K562 (cell line): ENCODE results near the gene PCDH18. TPM values are rescaled to one million over a fixed set of nuclear protein-coding genes. Genes with fewer than 3 reads are reported as not detected.

Source experiments
- ATAC-seq: fragments of 200-7000 bp; cut with Tn5 transposase; 3 replicates; pipeline ENCODE4 v1.9.1; 2020; ENCODE audit warnings: moderate library complexity
- BruUV-seq: library from RNA; stranded (reverse); fragments of 400-500 nt; replicated peaks from 2 replicates; lab custom pipeline; 2021; lab: Mats Ljungman, UMichigan
- CTCF ChIA-PET: fragments of 300-600 bp; formaldehyde crosslinking; extraction: SDS; loops from one replicate; lab custom pipeline; 2021; ENCODE audit warnings: low intra/inter-chr PET ratio; lab: Yijun Ruan, JAX
- POLR2A ChIA-PET: fragments of 300-600, 350-650 bp; sonication (Branson Sonifier 250); formaldehyde crosslinking; extraction: SDS; loops from one replicate; lab custom pipeline; 2021; ENCODE audit warnings: antibody characterized with exemption, inconsistent platforms; lab: Yijun Ruan, JAX
- DNase-seq, 4 experiments: peaks; one replicate each; pipeline versions ENCODE4 v3.0.0 to v3.0.0-alpha.2; 2011 to 2018; ENCODE audit warnings: low spot score in 3 of 4, mixed read lengths in 3 of 4; ENCODE audit errors: extremely low read depth in 1 of 4
- FAIRE-seq: peaks from 2 replicates; lab custom pipeline; 2011; peaks lifted over from hg19 to GRCh38; lab: Jason Lieb, UNC
- H2AFZ ChIP-seq: 2 replicates; pipeline ENCODE4 v1.6.0; 2011; ENCODE audit warnings: low read depth, low read length, control low read depth, inconsistent platforms
- H3K27ac ChIP-seq: fragments of 200-600 bp; 3 replicates; pipeline ENCODE4 v1.8.0; 2011; ENCODE audit warnings: low read depth, mild to moderate bottlenecking, control low read depth, inconsistent platforms, low read length, moderate library complexity, mixed read lengths; ENCODE audit errors: extremely low read depth
- H3K27me3 ChIP-seq, 2 experiments: fragments of 300-600 bp in 1 of 2; 2 replicates in 1 of 2; 3 replicates in 1 of 2; pipeline versions ENCODE4 v1.6.0 to v1.8.0; 2011; ENCODE audit warnings: inconsistent platforms in 2 of 2, low read length in 2 of 2, mild to moderate bottlenecking in 1 of 2, mixed read lengths in 1 of 2, moderate library complexity in 1 of 2; ENCODE audit not compliant: control insufficient read depth in 2 of 2, insufficient read depth in 2 of 2
- H3K36me3 ChIP-seq: fragments of 300-600 bp; 3 replicates; pipeline ENCODE4 v1.8.0; 2011; ENCODE audit warnings: mild to moderate bottlenecking, low read length, inconsistent platforms; ENCODE audit not compliant: control insufficient read depth, insufficient read depth
- H3K4me1 ChIP-seq, 2 experiments: fragments of 200-600 bp in 1 of 2; replicated peaks in 1 of 2; 2 replicates in 1 of 2; 3 replicates in 1 of 2; pipeline versions ENCODE4 v1.5.1 to v1.8.0; 2011; ENCODE audit warnings: inconsistent platforms in 2 of 2, low read length in 2 of 2, mild to moderate bottlenecking in 1 of 2, mixed read lengths in 1 of 2, moderate library complexity in 1 of 2; ENCODE audit not compliant: control insufficient read depth in 2 of 2, insufficient read depth in 2 of 2
- H3K4me2 ChIP-seq: 2 replicates; pipeline ENCODE4 v1.6.1; 2011; ENCODE audit warnings: low read length, control low read depth, inconsistent platforms, mixed read lengths; ENCODE audit not compliant: insufficient read depth
- H3K4me3 ChIP-seq: fragments of 200-600 bp; sonication (generic), shearing (Covaris generic); 2 replicates; pipeline ENCODE4 v1.5.1; 2016; ENCODE audit warnings: control low read depth, inconsistent platforms
- H3K79me2 ChIP-seq: fragments of 200-600 bp; 3 replicates; pipeline ENCODE4 v1.8.0; 2011; ENCODE audit warnings: low read length, inconsistent platforms; ENCODE audit not compliant: control insufficient read depth, insufficient read depth
- H3K9ac ChIP-seq, 2 experiments: 2 replicates each; pipeline versions ENCODE4 v1.6.0 to v1.6.1; 2011; ENCODE audit warnings: low read depth in 2 of 2, low read length in 2 of 2, control low read depth in 1 of 2, inconsistent platforms in 1 of 2, mild to moderate bottlenecking in 1 of 2, mixed read lengths in 1 of 2; ENCODE audit not compliant: insufficient read depth in 1 of 2
- H3K9me1 ChIP-seq: one replicate; pipeline ENCODE4 v1.6.0; 2011; ENCODE audit warnings: inconsistent platforms, mild to moderate bottlenecking, low read length, moderate library complexity; ENCODE audit not compliant: control insufficient read depth, insufficient read depth
- H3K9me3 ChIP-seq: replicated peaks from 2 replicates; pipeline ENCODE4 v1.5.1; 2011; ENCODE audit warnings: low read depth, low read length, inconsistent platforms; ENCODE audit not compliant: control insufficient read depth, insufficient read depth
- H4K20me1 ChIP-seq: replicated peaks from 2 replicates; pipeline ENCODE4 v1.6.1; 2011; ENCODE audit warnings: low read length, inconsistent platforms, mixed read lengths; ENCODE audit not compliant: control insufficient read depth, insufficient read depth
- BMI1 ChIP-seq: fragments of 150-350 bp; IDR thresholded peaks from 2 replicates; pipeline ENCODE4 v1.6.1; 2014; ENCODE audit warnings: low read length
- CBX1 ChIP-seq: sonication (generic); IDR thresholded peaks from 2 replicates; pipeline ENCODE4 v1.6.1; 2016; ENCODE audit warnings: antibody characterized with exemption, low read depth, mild to moderate bottlenecking
- EZH2 ChIP-seq: IDR thresholded peaks from 2 replicates; pipeline ENCODE4 v1.6.1; 2012; ENCODE audit warnings: low read depth, mild to moderate bottlenecking, inconsistent platforms, low read length, borderline replicate concordance
- IRF1 ChIP-seq: sonication (generic); formaldehyde crosslinking; IDR thresholded peaks from 2 replicates; pipeline ENCODE4 v1.8.0; 2022; ENCODE audit warnings: missing genetic modification reagents, mild to moderate bottlenecking, borderline replicate concordance
- PHB ChIP-seq: fragments of 250-450 bp; sonication (Bioruptor Pico); IDR thresholded peaks from 2 replicates; pipeline ENCODE4 v1.5.0; 2021
- SUPT5H ChIP-seq: fragments of 450-650 bp; IDR thresholded peaks from 2 replicates; pipeline ENCODE4 v1.6.1; 2016
- ZBTB9 ChIP-seq: fragments of 450-650 bp; formaldehyde crosslinking; IDR thresholded peaks from 2 replicates; pipeline ENCODE4 v1.4.0; 2020; ENCODE audit warnings: mild to moderate bottlenecking, moderate library complexity
- WGBS: fragments of 100-300 bp; shearing (Covaris generic); methylation state at CpG from one replicate; pipeline ENCODE4 v1.1.6; 2016; ENCODE audit warnings: low coverage, mixed read lengths; ENCODE audit not compliant: insufficient coverage; ENCODE audit errors: missing lambda C conversion rate; 5-methylcytosine and 5-hydroxymethylcytosine counted together
- in situ Hi-C: fragments of 300-500 bp; cut with MboI; formaldehyde crosslinking; loops from 4 replicates; pipeline ENCODE4 v1.15.0; 2018; ENCODE audit warnings: inconsistent platforms, mixed read lengths
- intact Hi-C: fragments of 100-400 bp; cut with micrococcal nuclease; formaldehyde crosslinking; loops from 2 replicates; pipeline ENCODE4 v1.14.2; 2022
- polyA plus RNA-seq, 8 experiments: library from polyadenylated mRNA; depleted of rRNA in 4 of 8; stranded (reverse) in 5 of 8; unstranded in 3 of 8; fragments of >200 nt; fragmentation: Nextera tagmentation in 2 of 8; fragmentation: Illumina TruSeq in 1 of 8; extraction: Ambion mirVana in 2 of 8; extraction: Trizol in 1 of 8; gene quantifications; 2 replicates each; pipeline versions ENCODE4 v1.2.1 to v1.2.3, GENCODE V29; 2011 to 2014; ENCODE audit warnings: inconsistent platforms in 1 of 8, missing spikeins in 1 of 8
- total RNA-seq, 7 experiments: library from RNA; depleted of rRNA in 6 of 7; stranded (reverse); fragments of >200 nt in 6 of 7; fragmentation: Illumina TruSeq in 2 of 7; extraction: Trizol in 2 of 7; gene quantifications; 2 replicates each; pipeline versions ENCODE4 v1.2.1 to v1.2.3, GENCODE V29; 2011 to 2021; ENCODE audit warnings: low replicate concordance in 1 of 7
- TF ChIP-seq, protein P1 (sequence below): fragments of 450-650 bp; formaldehyde crosslinking; IDR thresholded peaks from 2 replicates; pipeline ENCODE4 v1.4.0; 2020; ENCODE audit warnings: mild to moderate bottlenecking, moderate library complexity
- TF ChIP-seq, protein P2 (sequence below): fragments of 450-650 bp; IDR thresholded peaks from 2 replicates; pipeline ENCODE4 v1.6.1; 2017; ENCODE audit warnings: antibody characterized with exemption, mild to moderate bottlenecking

The PCDH18 gene
- total and polyA plus RNA-seq, 9 of the 15 experiments (the other 6 are each of a cell fraction or from before 2014, with no cell fraction given): 0.04 to 0.09 TPM; not detected in 7

- in situ Hi-C loops (no loop called here), intact Hi-C loops (no loop called here)
- Histone ChIP-seq H3K27me3 (no peaks in the 10 kb centered on the region), H3K9me1 (no peaks in the 10 kb centered on the region), H3K4me2 (no peak overlapping the region), H3K4me1 (no peaks in the 10 kb centered on the region), H2AFZ (no peak overlapping the region), H4K20me1 (no peaks in the 10 kb centered on the region), H3K79me2 (no peaks in the 10 kb centered on the region), H3K9me3 (no peaks in the 10 kb centered on the region; the same call in 1 of the 2 replicates), H3K4me3 (no peak overlapping the region), H3K27ac (no peak overlapping the region), H3K36me3 (no peaks in the 10 kb centered on the region), H3K9ac (no peak overlapping the region)
- no peak for DNase-seq
- ATAC-seq: no peak
- WGBS: 0% methylated on average over 4 of the region's 4 CpGs
- FAIRE-seq: no peak
- POLR2A ChIA-PET: interaction anchor here (0.7 to 0.8 kb wide), 2 partner anchors 10 to 83 kb away, joined by 3 read pairs; no protein-coding TSS in a partner anchor
- CTCF ChIA-PET: no interaction called here
- no TSS peak for BruUV-seq
- TF ChIP-seq, protein P1, sequence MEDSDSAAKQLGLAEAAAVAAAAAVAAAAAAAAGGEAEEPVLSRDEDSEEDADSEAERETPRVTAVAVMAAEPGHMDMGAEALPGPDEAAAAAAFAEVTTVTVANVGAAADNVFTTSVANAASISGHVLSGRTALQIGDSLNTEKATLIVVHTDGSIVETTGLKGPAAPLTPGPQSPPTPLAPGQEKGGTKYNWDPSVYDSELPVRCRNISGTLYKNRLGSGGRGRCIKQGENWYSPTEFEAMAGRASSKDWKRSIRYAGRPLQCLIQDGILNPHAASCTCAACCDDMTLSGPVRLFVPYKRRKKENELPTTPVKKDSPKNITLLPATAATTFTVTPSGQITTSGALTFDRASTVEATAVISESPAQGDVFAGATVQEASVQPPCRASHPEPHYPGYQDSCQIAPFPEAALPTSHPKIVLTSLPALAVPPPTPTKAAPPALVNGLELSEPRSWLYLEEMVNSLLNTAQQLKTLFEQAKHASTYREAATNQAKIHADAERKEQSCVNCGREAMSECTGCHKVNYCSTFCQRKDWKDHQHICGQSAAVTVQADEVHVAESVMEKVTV (CRISPR knock-in tag): no peak
- TF ChIP-seq PHB (no peak), EZH2 (no peak), CBX1 (no peak), SUPT5H (no peak), BMI1 (no peak), IRF1 (CRISPR knock-in tag) (no peak), ZBTB9 (no peak)
- TF ChIP-seq, protein P2, sequence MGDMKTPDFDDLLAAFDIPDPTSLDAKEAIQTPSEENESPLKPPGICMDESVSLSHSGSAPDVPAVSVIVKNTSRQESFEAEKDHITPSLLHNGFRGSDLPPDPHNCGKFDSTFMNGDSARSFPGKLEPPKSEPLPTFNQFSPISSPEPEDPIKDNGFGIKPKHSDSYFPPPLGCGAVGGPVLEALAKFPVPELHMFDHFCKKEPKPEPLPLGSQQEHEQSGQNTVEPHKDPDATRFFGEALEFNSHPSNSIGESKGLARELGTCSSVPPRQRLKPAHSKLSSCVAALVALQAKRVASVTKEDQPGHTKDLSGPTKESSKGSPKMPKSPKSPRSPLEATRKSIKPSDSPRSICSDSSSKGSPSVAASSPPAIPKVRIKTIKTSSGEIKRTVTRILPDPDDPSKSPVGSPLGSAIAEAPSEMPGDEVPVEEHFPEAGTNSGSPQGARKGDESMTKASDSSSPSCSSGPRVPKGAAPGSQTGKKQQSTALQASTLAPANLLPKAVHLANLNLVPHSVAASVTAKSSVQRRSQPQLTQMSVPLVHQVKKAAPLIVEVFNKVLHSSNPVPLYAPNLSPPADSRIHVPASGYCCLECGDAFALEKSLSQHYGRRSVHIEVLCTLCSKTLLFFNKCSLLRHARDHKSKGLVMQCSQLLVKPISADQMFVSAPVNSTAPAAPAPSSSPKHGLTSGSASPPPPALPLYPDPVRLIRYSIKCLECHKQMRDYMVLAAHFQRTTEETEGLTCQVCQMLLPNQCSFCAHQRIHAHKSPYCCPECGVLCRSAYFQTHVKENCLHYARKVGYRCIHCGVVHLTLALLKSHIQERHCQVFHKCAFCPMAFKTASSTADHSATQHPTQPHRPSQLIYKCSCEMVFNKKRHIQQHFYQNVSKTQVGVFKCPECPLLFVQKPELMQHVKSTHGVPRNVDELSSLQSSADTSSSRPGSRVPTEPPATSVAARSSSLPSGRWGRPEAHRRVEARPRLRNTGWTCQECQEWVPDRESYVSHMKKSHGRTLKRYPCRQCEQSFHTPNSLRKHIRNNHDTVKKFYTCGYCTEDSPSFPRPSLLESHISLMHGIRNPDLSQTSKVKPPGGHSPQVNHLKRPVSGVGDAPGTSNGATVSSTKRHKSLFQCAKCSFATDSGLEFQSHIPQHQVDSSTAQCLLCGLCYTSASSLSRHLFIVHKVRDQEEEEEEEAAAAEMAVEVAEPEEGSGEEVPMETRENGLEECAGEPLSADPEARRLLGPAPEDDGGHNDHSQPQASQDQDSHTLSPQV: no peak
Measured at GRCh38 chr4:137528673-137529072, 3.6 kb downstream of the PCDH18 start.
